ENCODE data around the gene ROBO2. TPM values are rescaled to one million over a fixed set of nuclear protein-coding genes. Genes with fewer than 3 reads are reported as not detected.

The ROBO2 gene
- polyA plus RNA-seq, 12 donors, result 3.2 to 57.4 (median 4.2) TPM; not detected in 1

DNA sequence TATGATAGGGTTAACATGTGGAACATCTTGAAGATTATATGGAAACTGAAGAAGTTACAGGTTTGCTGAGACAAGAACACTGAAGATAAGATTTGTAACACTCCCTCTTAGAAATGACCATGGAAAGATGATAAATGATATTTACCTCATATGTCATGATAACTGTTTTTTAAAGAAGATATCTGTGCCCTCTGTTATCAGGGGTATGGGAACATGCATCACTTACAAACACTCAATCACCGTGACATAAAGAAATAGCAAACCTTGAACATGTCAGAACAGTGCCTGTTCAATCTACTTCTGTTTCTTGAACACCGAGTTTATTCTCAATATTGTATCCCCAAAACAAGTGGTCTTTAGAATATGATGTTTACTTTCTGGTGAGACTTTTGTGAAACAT lies 149.4 kb downstream of the ROBO2 start:
- no peak for DNase-seq

GRCh38 chr3:77189684-77190083 lies 149.8 kb downstream of the ROBO2 start:
- no peak for DNase-seq

DNA sequence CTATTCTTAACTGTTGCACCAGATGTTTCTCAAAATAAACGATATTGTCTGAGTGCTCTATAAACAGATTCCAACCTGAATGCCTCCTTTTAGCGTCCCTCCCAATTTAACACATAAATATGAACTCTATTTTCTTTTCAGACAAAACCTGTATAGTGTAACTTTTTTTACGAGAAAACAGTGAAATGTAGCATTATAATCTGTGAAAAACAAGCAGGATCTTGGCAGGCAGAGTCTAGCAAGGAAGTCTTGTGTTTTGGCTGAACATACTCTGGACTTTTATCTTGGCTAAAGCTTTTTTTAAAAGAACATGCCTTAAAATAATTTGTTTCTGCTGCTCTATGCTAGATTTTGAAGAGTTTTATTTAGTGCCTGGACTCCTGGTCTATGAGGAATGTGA lies 150.5 kb downstream of the ROBO2 start:
- DNase-seq, result peak; percentile 56

GRCh38 chr3:77191014-77191413 lies 151.1 kb downstream of the ROBO2 start:
- DNase-seq, result no peak

GRCh38 chr3:77191640-77192039 lies 151.7 kb downstream of the ROBO2 start:
- no peak for DNase-seq

DNA sequence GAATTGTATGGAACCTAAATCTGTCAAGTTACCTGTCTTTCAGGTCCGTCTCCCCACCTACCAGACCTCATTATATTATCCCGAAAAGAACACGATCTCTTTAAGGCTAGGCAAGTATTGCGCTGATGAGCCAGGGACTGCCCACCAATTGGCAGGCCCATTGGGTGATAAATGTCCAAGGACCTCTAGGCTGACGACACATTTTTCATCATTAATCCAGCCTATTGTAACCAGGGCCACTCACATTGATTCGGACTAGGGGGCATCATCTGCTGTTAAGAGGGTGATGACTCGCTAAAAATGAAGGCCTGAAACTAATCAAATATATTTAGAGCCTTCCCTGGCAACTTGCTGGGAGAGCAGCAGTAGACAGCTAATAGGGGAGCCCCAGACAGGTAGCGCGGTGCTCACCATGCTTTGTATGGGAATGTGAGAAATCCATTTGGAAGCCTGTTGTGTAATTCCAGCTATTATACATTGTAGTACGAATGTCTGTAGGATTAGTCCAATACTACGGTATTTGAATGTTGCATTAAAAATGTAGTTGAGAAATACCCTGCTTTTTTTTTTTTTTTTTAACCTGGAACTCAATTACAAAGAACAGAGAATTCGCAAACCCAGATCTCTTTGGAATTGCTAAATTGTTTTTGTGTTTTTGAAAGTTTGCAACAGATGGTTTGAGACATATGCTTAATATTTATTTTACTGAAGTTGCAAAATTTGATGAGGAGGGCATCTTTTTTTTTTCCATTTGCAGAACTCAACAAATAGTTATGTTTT lies 156.1 kb downstream of the ROBO2 start:
- no peak for DNase-seq

DNA sequence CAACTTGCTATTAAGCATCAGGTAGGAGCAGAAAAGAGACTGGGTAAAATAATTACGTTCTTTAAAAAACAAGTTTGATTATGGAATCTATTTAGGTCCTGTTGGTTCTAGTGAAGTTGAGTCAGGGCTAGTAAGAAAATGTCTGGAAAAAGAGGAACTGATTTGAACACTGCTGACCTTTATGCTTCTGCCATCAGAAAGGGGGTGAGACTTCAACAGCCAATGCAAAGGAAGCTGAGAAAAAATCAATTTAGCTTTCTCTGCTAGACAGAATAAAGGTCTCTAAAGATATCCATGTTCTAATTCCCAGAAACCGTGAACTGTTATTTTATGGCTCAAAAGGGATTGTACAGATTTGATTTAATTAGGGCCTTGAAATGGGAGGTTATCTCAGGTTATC lies 157.5 kb downstream of the ROBO2 start:
- no peak for DNase-seq

DNA sequence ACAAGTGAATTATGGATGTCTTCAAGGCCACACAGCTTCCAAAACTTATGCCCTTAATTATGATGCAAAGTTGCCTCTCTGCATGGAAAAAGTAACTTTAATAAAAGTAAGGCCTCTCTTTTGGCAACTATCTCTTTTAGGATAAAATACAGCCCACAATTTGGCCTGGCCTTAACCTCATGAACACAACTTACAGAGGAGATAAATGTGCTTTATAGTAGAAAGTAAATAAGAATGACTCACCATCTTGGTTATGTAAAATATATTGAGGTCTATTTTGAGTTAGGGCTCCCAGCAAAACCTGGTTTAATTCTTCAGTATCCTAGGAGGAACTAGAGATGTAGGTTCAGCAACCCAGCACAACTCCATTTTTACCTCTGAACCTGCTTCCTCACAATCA lies 164.0 kb downstream of the ROBO2 start:
- no peak for DNase-seq

DNA sequence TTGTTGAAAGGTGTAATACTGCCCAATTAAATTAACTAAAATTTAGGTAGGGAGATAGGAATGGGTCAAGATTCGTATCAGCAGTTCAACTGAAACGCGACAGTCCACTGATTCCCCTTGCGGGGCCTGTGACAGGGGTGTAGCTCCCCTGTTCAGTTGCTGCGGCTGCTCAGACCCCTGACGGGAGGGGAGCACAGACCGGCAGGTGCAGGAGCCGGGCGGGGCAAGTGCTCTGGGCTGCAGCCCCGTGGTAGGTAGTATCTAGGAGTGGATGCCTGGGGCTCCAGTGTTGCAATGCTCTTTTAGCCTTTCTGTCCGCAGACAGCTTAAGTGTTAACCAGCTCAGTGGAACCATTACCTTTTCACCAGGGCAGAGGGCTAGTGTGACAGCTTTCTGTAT lies 164.9 kb downstream of the ROBO2 start:
- no peak for DNase-seq

DNA sequence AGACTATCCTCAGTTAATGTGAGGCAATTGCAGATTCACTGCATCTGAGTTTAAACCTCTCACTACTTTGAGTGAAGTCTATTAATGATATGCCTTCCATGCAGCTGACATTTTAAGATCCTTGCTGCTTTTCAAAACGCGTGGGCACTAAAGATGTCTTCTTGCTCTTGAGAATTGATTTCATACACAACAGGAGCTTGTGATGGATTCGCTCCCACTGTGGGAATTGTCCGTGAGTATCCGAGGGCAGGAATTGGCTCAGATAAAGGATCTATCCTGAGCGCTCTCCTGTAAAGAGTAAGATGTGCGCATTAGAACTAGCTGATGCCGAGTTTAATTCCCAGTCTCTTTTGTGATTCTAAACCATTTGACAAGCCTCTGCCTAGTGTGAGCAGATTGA lies 167.9 kb downstream of the ROBO2 start:
- DNase-seq, result no peak

GRCh38 chr3:77222701-77223100 lies 182.8 kb downstream of the ROBO2 start:
- no peak for DNase-seq

DNA sequence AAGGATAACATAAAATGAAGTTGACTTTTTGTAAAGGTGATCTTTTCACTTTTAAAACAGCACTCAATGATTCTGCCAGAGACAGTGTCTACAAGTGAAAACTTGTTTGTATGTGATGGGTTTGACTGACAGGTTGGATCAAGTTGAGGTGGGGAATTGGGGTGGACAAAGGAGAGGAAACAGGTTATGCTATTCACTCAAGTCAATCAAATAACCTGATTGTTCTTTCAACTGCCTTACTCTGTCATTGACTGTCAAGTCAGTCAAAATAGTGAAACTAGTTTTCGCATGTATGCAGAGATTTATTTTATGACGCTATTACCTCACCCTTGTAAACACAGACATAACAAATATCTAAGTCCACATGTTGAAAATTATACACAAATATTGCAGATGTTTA lies 187.7 kb downstream of the ROBO2 start:
- DNase-seq, result no peak

GRCh38 chr3:77232557-77232956 lies 192.7 kb downstream of the ROBO2 start:
- no peak for DNase-seq

DNA sequence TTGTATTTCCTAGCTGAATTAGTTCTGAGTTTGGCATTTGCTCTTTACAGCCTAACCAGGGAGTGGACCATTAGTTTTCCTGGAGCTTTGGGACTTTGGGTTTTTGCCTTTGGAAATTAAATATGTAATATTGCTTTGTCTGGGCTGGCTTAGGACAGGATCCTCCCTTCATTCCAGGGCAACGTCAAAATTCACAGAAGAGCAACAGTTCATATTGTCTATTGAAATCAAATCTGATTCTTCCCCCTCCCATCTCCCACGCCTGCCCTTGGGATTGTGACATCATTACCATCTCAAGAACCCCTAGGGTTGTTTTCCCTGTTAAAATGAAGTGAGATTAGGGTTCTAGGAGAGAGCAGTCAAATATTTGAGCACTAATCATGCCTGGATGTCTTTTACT lies 194.1 kb downstream of the ROBO2 start:
- no peak for DNase-seq

DNA sequence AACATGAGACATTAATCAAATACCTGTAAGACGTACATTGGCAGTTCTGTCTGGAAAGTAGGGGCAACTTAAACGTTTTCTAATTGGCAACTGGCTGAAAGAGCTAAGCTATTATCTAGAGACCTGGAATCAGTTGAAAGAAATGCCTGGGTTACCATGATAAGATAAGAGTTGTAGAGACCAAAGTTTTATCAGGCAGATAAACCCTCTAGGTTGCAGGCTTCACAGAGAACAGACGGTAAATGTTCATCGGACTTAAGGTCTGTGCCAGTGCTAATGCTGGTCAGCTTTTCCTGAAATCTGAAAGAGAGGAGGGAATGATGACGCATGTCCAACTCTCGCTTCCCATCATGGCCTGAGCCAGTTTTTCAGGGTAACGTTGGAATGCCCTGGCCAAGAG lies 196.2 kb downstream of the ROBO2 start:
- no peak for DNase-seq

DNA sequence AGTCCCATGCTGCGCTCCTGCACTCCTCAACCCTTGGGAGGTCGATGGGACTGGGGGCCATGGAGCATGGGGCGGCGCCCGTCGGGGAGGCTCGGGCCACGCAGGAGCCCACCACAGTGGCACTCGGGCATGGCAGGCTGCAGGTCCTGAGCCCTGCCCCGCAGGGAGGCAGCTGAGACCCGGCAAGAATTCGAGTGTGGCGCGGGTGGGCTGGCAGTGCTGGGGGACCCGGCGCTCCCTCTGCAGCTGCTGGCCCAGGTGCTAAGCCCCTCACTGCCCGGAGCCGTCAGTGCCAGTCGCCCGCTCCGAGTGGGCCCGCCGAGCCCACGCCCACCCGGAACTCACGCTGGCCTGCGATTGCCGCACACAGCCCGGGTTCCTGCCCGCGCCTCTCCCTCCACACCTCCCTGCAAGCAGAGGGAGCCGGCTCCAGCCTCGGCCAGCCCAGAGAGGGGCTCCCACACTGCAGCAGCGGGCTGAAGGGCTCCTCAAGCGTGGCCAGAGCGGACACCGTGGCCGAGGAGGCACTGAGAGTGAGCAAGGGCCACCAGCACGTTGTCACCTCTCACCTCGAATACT lies 200.3 kb downstream of the ROBO2 start:
- DNase-seq, result no peak

GRCh38 chr3:77242371-77242770 lies 202.5 kb downstream of the ROBO2 start:
- DNase-seq, result no peak

DNA sequence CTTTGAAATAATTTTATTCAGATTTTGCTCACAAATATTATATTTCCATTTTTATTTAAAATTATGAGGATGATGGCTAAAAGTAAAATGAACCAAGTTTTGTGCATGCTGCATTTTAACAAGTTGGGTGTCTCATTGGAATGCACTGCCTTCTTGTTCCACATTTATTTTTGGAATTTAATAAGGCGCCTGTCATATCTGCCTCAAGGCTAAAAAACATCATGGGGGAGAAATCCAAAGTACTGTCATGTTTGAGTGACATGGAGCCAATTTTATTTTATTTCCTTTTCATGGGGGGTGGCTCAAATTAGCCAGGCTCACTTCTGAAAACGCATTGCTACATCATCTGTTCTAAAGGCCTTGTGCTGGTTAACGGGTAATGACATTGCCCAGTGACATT lies 205.1 kb downstream of the ROBO2 start:
- DNase-seq, result no peak

DNA sequence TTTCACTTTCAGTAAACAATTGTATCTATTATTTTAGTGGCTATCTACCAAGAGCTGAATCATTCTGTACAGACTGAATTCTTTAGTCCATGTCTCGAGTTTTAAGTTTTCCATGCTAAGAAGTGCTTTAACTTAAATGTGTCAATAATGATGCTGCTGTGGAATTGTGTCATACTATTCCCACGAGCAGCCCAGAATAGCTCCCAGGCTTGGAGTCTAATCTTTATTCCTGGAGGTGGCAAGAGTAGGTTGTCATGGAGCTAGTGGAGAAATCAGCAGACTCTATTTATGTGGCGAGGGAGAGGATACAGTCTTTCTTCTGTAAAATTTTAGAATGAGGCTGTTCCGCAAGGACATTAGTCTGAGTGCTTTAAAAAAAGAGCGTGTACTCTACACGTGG lies 207.2 kb downstream of the ROBO2 start:
- peak; percentile 27 for DNase-seq

GRCh38 chr3:77247817-77248216 lies 207.9 kb downstream of the ROBO2 start:
- no peak for DNase-seq

- no peak for DNase-seq
These were observed 208.5 kb downstream of the ROBO2 start for GRCh38 chr3:77248420-77248819.

GRCh38 chr3:77251136-77251535 lies 211.2 kb downstream of the ROBO2 start:
- DNase-seq, result no peak

DNA sequence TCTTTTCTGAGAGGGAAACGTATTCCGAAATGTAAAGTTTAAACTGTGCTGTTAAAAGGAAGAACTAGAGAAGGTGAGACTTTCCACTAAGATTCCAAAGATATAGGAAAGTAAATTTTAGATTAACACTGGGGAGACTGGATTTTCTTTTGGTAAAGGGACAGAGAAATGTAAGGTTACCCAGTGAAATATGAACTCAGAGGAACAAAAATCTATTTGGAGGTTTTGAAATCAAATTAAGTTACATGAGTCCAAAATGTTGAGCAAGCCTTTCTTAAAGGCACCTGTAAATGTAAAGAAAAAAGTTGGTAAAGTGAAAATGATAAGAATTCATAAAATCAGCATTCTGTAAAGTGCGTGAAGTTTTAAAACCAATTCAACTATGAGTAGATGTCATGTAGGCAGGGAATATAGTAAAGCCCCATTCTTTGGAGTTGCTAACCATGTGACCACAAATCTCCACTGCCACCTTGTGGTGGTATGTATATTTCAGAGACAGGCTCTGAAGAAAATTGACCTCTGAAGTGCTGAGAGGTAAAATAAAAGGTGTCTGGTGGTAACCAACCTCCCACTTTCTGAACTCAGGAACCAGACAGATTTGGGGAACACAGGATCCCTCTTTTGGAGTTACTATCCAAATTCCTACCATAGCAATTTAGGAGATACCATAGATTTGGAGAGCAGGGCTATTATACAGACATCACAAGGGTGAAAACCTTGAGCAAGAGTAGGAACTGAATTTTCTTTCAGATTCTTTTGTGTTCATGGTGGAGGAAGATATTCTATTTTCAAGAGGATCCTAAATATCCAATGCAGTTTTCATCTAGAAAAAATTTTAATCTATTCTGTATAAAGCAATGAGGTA lies 215.3 kb downstream of the ROBO2 start:
- peak; percentile 70 for DNase-seq
